ENCODE data around the gene SDC4. TPM values are rescaled to one million over a fixed set of nuclear protein-coding genes. Genes with fewer than 3 reads are reported as not detected.

The SDC4 gene
- total RNA-seq, 6 donors from 2014 or later: 178 to 568 (median 291) TPM

DNA sequence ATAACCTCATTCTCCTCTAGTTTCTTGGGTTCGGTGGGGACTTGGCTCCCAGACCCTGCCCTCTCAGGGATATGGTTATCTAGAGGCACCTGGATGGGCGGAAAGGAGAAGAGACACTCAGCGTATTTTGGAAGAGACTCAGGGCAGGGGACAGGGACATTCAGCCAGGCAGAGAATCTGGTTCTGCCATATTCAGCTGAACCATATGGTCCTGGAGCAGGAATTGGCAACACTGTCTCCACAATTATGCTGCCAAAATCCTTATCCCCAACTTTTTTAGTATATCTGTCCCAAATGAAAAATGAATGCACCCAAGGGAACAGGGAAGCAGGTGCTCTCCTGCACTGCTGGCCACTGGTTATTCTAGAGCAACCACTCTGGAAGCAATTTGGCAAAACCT lies 17.7 kb downstream of the SDC4 start:
- Histone ChIP-seq H3K27ac (no peak overlapping the region), H3K36me3 (peaks cover 42 to 93% (median 69%) of the 10 kb centered on the region in 4 donors)
- WGBS, 2 donors: 93 to 97% methylated on average over 3 of the region's 3 CpGs

DNA sequence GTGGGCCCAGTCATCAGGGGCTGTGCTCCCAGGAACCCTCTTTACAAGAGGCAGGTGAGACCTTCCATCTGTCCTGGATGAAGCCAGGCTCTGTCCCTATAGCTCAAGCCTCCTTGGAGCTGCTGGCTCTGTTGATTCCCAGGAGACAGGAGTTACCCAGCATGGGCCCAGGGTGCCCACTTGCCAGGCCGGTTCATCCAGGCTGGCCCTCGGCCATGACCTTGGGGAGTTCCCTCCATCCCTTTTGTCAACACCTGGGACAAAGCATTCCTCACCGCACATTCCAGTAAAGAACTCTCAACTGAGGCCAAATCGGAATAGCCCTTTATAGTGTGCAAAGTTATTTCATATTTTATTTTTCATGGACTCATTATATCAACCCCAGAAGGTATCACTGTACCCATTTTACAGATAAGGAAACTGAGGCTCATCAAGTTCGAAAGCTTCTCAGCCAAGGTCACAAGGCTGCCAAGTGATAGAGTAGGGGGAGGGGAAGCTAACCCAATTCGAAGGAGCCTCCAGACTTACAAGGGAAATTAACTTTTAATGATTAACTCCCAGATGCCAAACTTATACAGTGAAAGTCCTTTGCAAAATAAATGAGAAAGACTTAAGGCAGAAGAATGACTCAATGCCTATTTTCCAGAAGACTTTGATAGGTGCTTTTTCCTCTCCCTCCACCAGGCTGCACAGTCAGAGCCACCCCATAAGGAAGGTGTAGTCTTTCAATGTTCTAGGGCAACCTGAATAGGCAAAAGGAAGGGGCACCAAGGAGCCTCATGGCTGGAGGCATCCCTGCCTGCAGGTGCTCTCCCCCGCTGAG lies 18.5 kb downstream of the SDC4 start:
- DNase-seq: no peak
- peaks cover 0 to 20% (median 5%) of the 10 kb centered on the region in 4 donors for H3K4me1 ChIP-seq
- no peak overlapping the region for H3K27ac ChIP-seq

More for the DNA sequence above, 17.7 kb downstream of the SDC4 start:
- no peaks in the 10 kb centered on the region for H3K9me3 ChIP-seq
- no peak for DNase-seq
- TF ChIP-seq POLR2AphosphoS5 (IDR thresholded peaks at IDR 0.05) (no peak), POLR2A (IDR thresholded peaks at IDR 0.05) (no peak), EP300 (IDR thresholded peaks at IDR 0.05) (no peak)
- TF ChIP-seq, protein P1, sequence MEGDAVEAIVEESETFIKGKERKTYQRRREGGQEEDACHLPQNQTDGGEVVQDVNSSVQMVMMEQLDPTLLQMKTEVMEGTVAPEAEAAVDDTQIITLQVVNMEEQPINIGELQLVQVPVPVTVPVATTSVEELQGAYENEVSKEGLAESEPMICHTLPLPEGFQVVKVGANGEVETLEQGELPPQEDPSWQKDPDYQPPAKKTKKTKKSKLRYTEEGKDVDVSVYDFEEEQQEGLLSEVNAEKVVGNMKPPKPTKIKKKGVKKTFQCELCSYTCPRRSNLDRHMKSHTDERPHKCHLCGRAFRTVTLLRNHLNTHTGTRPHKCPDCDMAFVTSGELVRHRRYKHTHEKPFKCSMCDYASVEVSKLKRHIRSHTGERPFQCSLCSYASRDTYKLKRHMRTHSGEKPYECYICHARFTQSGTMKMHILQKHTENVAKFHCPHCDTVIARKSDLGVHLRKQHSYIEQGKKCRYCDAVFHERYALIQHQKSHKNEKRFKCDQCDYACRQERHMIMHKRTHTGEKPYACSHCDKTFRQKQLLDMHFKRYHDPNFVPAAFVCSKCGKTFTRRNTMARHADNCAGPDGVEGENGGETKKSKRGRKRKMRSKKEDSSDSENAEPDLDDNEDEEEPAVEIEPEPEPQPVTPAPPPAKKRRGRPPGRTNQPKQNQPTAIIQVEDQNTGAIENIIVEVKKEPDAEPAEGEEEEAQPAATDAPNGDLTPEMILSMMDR (IDR thresholded peaks at IDR 0.05): no peak
- no peak overlapping the region for H3K4me3 ChIP-seq
- ATAC-seq (ENCODE audit: low FRiP score in 2 of 2): no peak
- H3K4me1 ChIP-seq: peaks cover 0 to 23% (median 5%) of the 10 kb centered on the region in 4 donors
- H3K27me3 ChIP-seq: no peaks in the 10 kb centered on the region

DNA sequence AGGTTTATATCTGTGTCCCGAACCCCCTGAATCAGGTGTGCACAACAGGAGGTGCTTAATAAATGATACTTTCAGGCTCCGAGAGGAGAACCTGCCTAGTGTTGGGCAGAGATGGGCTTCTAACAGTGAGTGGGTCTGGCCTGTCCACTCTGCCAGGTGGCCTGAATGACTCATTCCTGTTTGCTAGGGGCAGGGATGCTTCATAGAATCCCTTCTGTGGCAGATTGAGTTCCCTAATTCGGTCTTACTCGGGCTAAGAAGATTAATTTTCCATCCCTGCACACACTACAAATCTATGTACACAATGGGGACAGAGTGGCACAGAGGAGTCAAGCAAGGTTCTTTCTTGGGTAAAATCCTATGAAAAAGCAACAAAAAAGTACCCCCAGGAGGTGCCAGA lies 19.8 kb downstream of the SDC4 start:
- TF ChIP-seq EP300 (IDR thresholded peaks at IDR 0.05): no peak
- TF ChIP-seq, protein P1 (IDR thresholded peaks at IDR 0.05): no peak
- TF ChIP-seq POLR2AphosphoS5 (IDR thresholded peaks at IDR 0.05): no peak
- no peak for TF ChIP-seq POLR2A (IDR thresholded peaks at IDR 0.05)
- no peaks in the 10 kb centered on the region for H3K9me3 ChIP-seq
- DNase-seq (no peak), ATAC-seq (ENCODE audit: low FRiP score in 2 of 2) (no peak)
- H3K4me3 ChIP-seq: no peak overlapping the region
- H3K36me3 ChIP-seq: peaks cover 40 to 83% (median 68%) of the 10 kb centered on the region in 4 donors
- no peaks in the 10 kb centered on the region for H3K27me3 ChIP-seq
- H3K4me1 ChIP-seq: peaks cover 0 to 19% (median 5%) of the 10 kb centered on the region in 4 donors
- 84 to 88% methylated on average over 4 of the region's 4 CpGs for WGBS, 2 donors
- H3K27ac ChIP-seq: no peak overlapping the region

More for the DNA sequence above, 18.5 kb downstream of the SDC4 start:
- ATAC-seq (ENCODE audit: low FRiP score in 2 of 2): peak; percentile 37 to 65
- 61 to 79% methylated on average over 7 of the region's 7 CpGs for WGBS, 2 donors
- Histone ChIP-seq H3K36me3 (peaks cover 40 to 92% (median 70%) of the 10 kb centered on the region in 4 donors), H3K9me3 (no peaks in the 10 kb centered on the region), H3K27me3 (no peaks in the 10 kb centered on the region), H3K4me3 (no peak overlapping the region)
- TF ChIP-seq POLR2AphosphoS5 (IDR thresholded peaks at IDR 0.05) (peak; percentile 27 to 37), POLR2A (IDR thresholded peaks at IDR 0.05) (no peak)

DNA sequence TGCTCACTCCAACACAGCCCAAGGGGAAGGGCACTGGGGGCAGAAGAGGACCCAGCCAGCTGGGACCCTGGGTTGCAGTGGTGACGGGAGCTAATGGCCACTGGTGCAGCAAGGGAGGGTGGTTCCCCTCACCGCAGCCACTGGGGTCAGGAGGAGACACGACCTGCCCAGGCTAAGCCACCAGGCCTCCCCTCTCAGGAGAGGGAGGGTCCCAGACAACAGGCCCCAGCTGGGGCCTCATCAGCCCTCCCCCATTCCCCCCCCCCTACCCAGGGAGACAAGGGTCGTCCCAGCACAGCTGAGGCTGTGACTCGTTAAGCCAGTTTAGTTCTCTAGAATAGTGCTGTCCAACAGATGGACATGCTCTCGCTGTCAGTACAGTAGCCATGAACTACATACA lies 22.9 kb downstream of the SDC4 start:
- Histone ChIP-seq H3K36me3 (peaks cover 20 to 53% (median 45%) of the 10 kb centered on the region in 4 donors), H3K27me3 (no peaks in the 10 kb centered on the region), H3K9me3 (no peaks in the 10 kb centered on the region), H3K4me1 (peaks cover 0 to 9% (median 3%) of the 10 kb centered on the region in 4 donors), H3K4me3 (no peak overlapping the region), H3K27ac (no peak overlapping the region)
- TF ChIP-seq EP300 (IDR thresholded peaks at IDR 0.05) (no peak), POLR2AphosphoS5 (IDR thresholded peaks at IDR 0.05) (no peak), POLR2A (IDR thresholded peaks at IDR 0.05) (no peak)
- TF ChIP-seq, protein P1 (IDR thresholded peaks at IDR 0.05): no peak
- DNase-seq: no peak
- no peak for ATAC-seq (ENCODE audit: low FRiP score in 2 of 2)
- WGBS, 2 donors: 82 to 90% methylated on average over 3 to 5 of the region's 6 CpGs

DNA sequence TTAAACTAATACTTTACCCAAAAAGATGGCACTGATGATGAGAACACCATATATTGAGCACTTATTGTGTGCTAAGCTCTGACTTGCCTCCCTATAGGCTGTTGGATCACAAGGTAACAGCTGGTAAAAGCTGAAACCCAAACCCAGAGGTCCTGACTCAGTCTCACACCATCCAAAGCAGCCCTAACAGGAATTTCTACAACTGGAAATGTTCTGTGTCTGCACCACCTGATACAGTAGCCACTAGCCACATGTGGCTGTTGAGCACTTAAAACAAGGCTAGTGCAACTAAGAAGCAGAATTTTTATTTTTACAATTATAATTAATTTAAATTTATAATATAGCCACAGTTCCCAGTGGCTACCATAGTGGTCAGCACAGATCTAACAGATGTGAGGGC lies 24.5 kb downstream of the SDC4 start:
- H3K9me3 ChIP-seq: no peaks in the 10 kb centered on the region
- no peaks in the 10 kb centered on the region for H3K27me3 ChIP-seq
- peaks cover 13 to 37% (median 31%) of the 10 kb centered on the region in 4 donors for H3K36me3 ChIP-seq
- peaks cover 0 to 10% (median 5%) of the 10 kb centered on the region in 4 donors for H3K4me1 ChIP-seq
- H3K4me3 ChIP-seq: no peak overlapping the region
- no peak for TF ChIP-seq EP300 (IDR thresholded peaks at IDR 0.05)
- no peak for TF ChIP-seq POLR2A (IDR thresholded peaks at IDR 0.05)
- no peak for TF ChIP-seq POLR2AphosphoS5 (IDR thresholded peaks at IDR 0.05)
- TF ChIP-seq, protein P1 (IDR thresholded peaks at IDR 0.05): no peak
- DNase-seq (no peak), ATAC-seq (ENCODE audit: low FRiP score in 2 of 2) (no peak)
- H3K27ac ChIP-seq: peak overlapping the region in 1 of 4 donors; percentile 2
